K562 (cell line): ENCODE results near the gene LHPP. TPM values are rescaled to one million over a fixed set of nuclear protein-coding genes. Genes with fewer than 3 reads are reported as not detected.
A peak's percentile ranks its signal among the peaks of the same experiment; 100 is the strongest.

Experiments
- CEBPB ChIP-seq: fragments of 450-650 bp; IDR thresholded peaks from 2 replicates; pipeline ENCODE4 v1.6.1; 2016; ENCODE audit warnings: missing genetic modification characterization, missing compliant biosample characterization
- CHD4 ChIP-seq: fragments of 200-600 bp; sonication (generic); IDR thresholded peaks from 3 replicates; pipeline ENCODE4 v1.6.1; 2012; ENCODE audit warnings: low read depth, mild to moderate bottlenecking, mixed read lengths, low read length, inconsistent platforms; ENCODE audit not compliant: insufficient read depth, insufficient replicate concordance, poor library complexity, severe bottlenecking
- CREB3L1 ChIP-seq: fragments of 450-650 bp; IDR thresholded peaks from 2 replicates; pipeline ENCODE4 v1.6.1; 2014; ENCODE audit warnings: low read depth, mild to moderate bottlenecking, moderate library complexity, borderline replicate concordance
- FOSL1 ChIP-seq: fragments of 200-800 bp; sonication (Bioruptor generic); conservative IDR thresholded peaks from 2 replicates; pipeline ENCODE4 v1.6.1; 2016; ENCODE audit warnings: missing genetic modification characterization, missing compliant biosample characterization
- GTF2E2 ChIP-seq: fragments of 200-800 bp; sonication (Bioruptor generic); IDR thresholded peaks from 2 replicates; pipeline ENCODE4 v1.6.1; 2016; ENCODE audit warnings: missing genetic modification characterization, missing compliant biosample characterization
- HDAC2 ChIP-seq: fragments of 450-650 bp; IDR thresholded peaks from 2 replicates; pipeline ENCODE4 v1.6.1; 2016; ENCODE audit warnings: mild to moderate bottlenecking
- HOXB6 ChIP-seq: fragments of 250-450 bp; sonication (Bioruptor Pico); IDR thresholded peaks from 2 replicates; pipeline ENCODE4 v1.5.1; 2022; ENCODE audit warnings: mild to moderate bottlenecking, borderline replicate concordance
- KHSRP ChIP-seq: fragments of 450-650 bp; IDR thresholded peaks from 2 replicates; pipeline ENCODE4 v1.6.1; 2017
- MECOM ChIP-seq: fragments of 250-450 bp; sonication (Bioruptor Pico); IDR thresholded peaks from 2 replicates; pipeline ENCODE4 v1.8.0; 2022; ENCODE audit warnings: inconsistent platforms
- NUFIP1 ChIP-seq: fragments of 450-650 bp; IDR thresholded peaks from 2 replicates; pipeline ENCODE4 v1.6.1; 2018; ENCODE audit not compliant: partially characterized antibody
- PHF8 ChIP-seq: fragments of 200-600 bp; sonication (generic); IDR thresholded peaks from 2 replicates; pipeline ENCODE4 v1.6.1; 2012; ENCODE audit warnings: mixed run types, mild to moderate bottlenecking, inconsistent platforms, low read length, moderate library complexity, borderline replicate concordance
- PHTF2 ChIP-seq: fragments of 250-450 bp; sonication (Bioruptor Pico); IDR thresholded peaks from 2 replicates; pipeline ENCODE4 v1.5.0; 2021; ENCODE audit warnings: mild to moderate bottlenecking
- RBBP5 ChIP-seq: fragments of 200-600 bp; sonication (generic); IDR thresholded peaks from 2 replicates; pipeline ENCODE4 v1.6.1; 2012; ENCODE audit warnings: borderline replicate concordance, mild to moderate bottlenecking, low read length, control low read depth, inconsistent platforms; ENCODE audit not compliant: insufficient read depth, poor library complexity, severe bottlenecking
- RBM17 ChIP-seq: fragments of 200-400 bp; formaldehyde crosslinking; IDR thresholded peaks from 2 replicates; pipeline ENCODE4 v1.6.1; 2017; ENCODE audit warnings: low read depth, mild to moderate bottlenecking, low read length, borderline replicate concordance
- SP2 ChIP-seq: IDR thresholded peaks from 2 replicates; pipeline ENCODE4 v1.6.1; 2011; ENCODE audit warnings: mild to moderate bottlenecking, low read depth, low read length, moderate library complexity; ENCODE audit not compliant: poor library complexity, severe bottlenecking; ENCODE audit errors: extremely low read depth
- XRCC3 ChIP-seq: fragments of 450-650 bp; IDR thresholded peaks from 2 replicates; pipeline ENCODE4 v1.6.1; 2017; ENCODE audit warnings: mild to moderate bottlenecking, moderate library complexity
- ZNF212 ChIP-seq: fragments of 450-650 bp; formaldehyde crosslinking; IDR thresholded peaks from 2 replicates; pipeline ENCODE4 v1.4.0; 2020; ENCODE audit warnings: mild to moderate bottlenecking
- ZNF583 ChIP-seq: fragments of 250-450 bp; sonication (Bioruptor Pico); IDR thresholded peaks from 2 replicates; pipeline ENCODE4 v1.4.0; 2020
- ZNF586 ChIP-seq: fragments of 450-650 bp; formaldehyde crosslinking; conservative IDR thresholded peaks from 2 replicates; pipeline ENCODE4 v1.4.0; 2020; ENCODE audit warnings: mild to moderate bottlenecking, moderate library complexity
- ZNF717 ChIP-seq: fragments of 250-450 bp; sonication (Bioruptor Pico); IDR thresholded peaks from 2 replicates; pipeline ENCODE4 v1.5.0; 2021
- ZNF785 ChIP-seq: fragments of 250-450 bp; sonication (Bioruptor Pico); IDR thresholded peaks from 2 replicates; pipeline ENCODE4 v1.4.0; 2020; ENCODE audit warnings: mild to moderate bottlenecking
- polyA plus RNA-seq, 8 experiments: library from polyadenylated mRNA; depleted of rRNA in 4 of 8; stranded (reverse) in 5 of 8; unstranded in 3 of 8; fragments of >200 nt; fragmentation: Nextera tagmentation in 2 of 8; fragmentation: Illumina TruSeq in 1 of 8; extraction: Ambion mirVana in 2 of 8; extraction: Trizol in 1 of 8; gene quantifications; 2 replicates each; pipeline versions ENCODE4 v1.2.1 to v1.2.3, GENCODE V29; 2011 to 2014; ENCODE audit warnings: inconsistent platforms in 1 of 8, missing spikeins in 1 of 8
- total RNA-seq, 7 experiments: library from RNA; depleted of rRNA in 6 of 7; stranded (reverse); fragments of >200 nt in 6 of 7; fragmentation: Illumina TruSeq in 2 of 7; extraction: Trizol in 2 of 7; gene quantifications; 2 replicates each; pipeline versions ENCODE4 v1.2.1 to v1.2.3, GENCODE V29; 2011 to 2021; ENCODE audit warnings: low replicate concordance in 1 of 7
- TF ChIP-seq, protein P1 (sequence below): fragments of 450-650 bp; formaldehyde crosslinking; conservative IDR thresholded peaks from 2 replicates; pipeline ENCODE4 v1.4.0; 2022; ENCODE audit warnings: mild to moderate bottlenecking, missing genetic modification characterization
- TF ChIP-seq, protein P2 (sequence below): IDR thresholded peaks from 2 replicates; pipeline ENCODE4 v1.6.1; 2014; ENCODE audit warnings: antibody characterized with exemption
- TF ChIP-seq, protein P3 (sequence below): fragments of 450-650 bp; IDR thresholded peaks from 2 replicates; pipeline ENCODE4 v1.6.1; 2016; ENCODE audit warnings: missing biosample characterization, missing genetic modification characterization

LHPP gene
- total and polyA plus RNA-seq, 9 of the 15 experiments (the other 6 are each of a cell fraction or from before 2014, with no cell fraction given), result 0.34 to 7.4 (median 3.0) TPM

DNA sequence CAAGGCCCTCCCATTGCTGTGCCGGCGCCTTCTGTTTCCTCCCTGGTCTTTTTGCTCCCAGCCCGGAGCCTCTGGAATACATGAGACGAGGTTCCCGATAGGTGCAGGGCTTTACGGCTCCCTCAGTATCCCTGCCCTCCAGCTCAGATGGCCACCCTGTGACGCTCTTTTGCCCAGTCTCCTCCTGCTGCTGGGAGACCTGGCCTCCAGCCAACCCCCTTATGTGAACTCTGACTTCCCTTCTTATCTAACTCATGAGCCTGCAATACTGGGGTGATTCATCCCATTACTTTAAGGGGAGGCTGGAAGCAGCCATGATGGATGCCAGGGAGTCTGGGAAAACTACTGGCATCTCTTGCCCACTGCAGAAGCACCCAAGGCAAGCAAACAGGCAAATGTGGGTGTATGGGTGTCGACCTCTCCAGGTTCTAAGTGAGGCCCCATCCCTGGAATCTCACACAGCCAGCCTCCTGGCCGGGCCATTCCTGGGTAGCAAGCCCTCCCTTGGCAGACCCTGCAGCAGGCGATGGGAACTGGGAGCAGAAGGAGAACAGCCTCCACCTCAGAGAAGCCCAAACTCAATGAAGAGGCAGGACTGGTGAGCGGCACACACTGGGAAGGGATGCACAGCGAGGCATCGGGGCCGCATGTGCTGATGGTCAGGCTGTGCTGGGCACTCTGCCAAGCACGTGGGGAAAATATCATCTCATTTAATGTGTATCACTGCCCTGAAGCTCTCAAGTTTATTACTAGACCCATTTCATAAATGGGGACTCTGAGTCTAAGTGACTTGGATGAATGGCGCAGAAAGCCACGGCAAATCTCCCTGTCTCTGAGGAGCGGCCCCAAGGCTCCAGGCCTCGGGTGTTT lies 185.1 kb downstream of the LHPP start (continued):
- TF ChIP-seq CREB3L1 (no peak), HDAC2 (no peak), FOSL1 (tag) (peak; percentile 93), PHF8 (no peak), HOXB6 (CRISPR knock-in tag) (no peak), ZNF212 (CRISPR knock-in tag) (no peak), PHTF2 (CRISPR knock-in tag) (no peak), ZNF785 (CRISPR knock-in tag) (no peak), GTF2E2 (no peak), CHD4 (no peak), NUFIP1 (no peak), CEBPB (no peak), KHSRP (no peak), SP2 (no peak), ZNF583 (CRISPR knock-in tag) (no peak), XRCC3 (no peak), ZNF717 (CRISPR knock-in tag) (no peak), MECOM (CRISPR knock-in tag) (no peak), RBM17 (no peak), RBBP5 (no peak), ZNF586 (CRISPR knock-in tag) (no peak)
- TF ChIP-seq, protein P1, sequence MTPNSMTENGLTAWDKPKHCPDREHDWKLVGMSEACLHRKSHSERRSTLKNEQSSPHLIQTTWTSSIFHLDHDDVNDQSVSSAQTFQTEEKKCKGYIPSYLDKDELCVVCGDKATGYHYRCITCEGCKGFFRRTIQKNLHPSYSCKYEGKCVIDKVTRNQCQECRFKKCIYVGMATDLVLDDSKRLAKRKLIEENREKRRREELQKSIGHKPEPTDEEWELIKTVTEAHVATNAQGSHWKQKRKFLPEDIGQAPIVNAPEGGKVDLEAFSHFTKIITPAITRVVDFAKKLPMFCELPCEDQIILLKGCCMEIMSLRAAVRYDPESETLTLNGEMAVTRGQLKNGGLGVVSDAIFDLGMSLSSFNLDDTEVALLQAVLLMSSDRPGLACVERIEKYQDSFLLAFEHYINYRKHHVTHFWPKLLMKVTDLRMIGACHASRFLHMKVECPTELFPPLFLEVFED (CRISPR knock-in tag), result no peak
- TF ChIP-seq, protein P2, sequence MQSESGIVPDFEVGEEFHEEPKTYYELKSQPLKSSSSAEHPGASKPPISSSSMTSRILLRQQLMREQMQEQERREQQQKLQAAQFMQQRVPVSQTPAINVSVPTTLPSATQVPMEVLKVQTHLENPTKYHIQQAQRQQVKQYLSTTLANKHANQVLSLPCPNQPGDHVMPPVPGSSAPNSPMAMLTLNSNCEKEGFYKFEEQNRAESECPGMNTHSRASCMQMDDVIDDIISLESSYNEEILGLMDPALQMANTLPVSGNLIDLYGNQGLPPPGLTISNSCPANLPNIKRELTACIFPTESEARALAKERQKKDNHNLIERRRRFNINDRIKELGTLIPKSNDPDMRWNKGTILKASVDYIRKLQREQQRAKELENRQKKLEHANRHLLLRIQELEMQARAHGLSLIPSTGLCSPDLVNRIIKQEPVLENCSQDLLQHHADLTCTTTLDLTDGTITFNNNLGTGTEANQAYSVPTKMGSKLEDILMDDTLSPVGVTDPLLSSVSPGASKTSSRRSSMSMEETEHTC, result no peak
- TF ChIP-seq, protein P3, sequence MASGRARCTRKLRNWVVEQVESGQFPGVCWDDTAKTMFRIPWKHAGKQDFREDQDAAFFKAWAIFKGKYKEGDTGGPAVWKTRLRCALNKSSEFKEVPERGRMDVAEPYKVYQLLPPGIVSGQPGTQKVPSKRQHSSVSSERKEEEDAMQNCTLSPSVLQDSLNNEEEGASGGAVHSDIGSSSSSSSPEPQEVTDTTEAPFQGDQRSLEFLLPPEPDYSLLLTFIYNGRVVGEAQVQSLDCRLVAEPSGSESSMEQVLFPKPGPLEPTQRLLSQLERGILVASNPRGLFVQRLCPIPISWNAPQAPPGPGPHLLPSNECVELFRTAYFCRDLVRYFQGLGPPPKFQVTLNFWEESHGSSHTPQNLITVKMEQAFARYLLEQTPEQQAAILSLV (tag), result no peak
